SK-N-MC (cell line): ENCODE data around the gene TIMM23.

ENCODE experiments used
- EZH2 ChIP-seq: fragments of 200-600 bp; sonication (generic); IDR thresholded peaks from one replicate; pipeline ENCODE4 v1.6.1; 2017; ENCODE audit warnings: antibody characterized with exemption
- FOXP2 ChIP-seq: optimal IDR thresholded peaks from 2 replicates; pipeline ENCODE3; 2011; ENCODE audit warnings: mild to moderate bottlenecking, moderate library complexity; ENCODE audit not compliant: insufficient read depth; ENCODE audit errors: extremely low read length, control extremely low read depth
- POLR2AphosphoS5 ChIP-seq: IDR thresholded peaks from 2 replicates; pipeline ENCODE4 v1.6.1; 2012; ENCODE audit warnings: mild to moderate bottlenecking, low read depth, low read length, borderline replicate concordance

DNA sequence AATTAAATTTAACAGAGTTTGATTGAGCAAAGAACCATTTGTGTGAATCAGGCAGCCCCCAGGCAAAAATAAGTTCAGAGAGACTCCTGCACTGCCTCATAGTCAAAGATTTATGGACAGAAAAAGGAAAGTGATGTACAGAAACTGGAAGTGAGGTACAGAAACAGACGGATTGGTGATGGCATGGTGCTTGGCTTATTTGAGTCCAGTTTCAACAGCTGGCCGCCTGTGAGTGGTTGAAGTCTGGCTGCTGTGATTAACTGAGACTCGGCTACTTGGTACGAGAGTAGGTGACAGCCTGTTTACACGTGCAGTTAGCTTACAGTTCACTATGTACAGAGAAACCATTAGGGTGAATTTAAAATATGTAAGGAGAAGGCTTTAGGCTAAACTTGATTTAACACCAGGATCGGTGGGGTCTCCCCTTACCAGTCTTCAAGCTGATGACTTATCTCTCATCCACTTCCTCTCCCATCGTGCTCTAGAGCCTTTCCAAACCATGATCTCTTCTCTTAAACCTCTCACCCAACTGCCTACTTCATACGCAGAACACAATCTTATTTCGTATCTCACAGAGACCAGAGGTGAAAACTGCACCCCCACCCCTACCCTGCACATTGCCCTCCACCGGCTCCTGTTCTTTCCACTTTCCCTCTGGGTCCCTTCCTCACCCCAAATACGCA is 78.8 kb downstream of the TIMM23 start:
- TF ChIP-seq POLR2AphosphoS5 (no peak), EZH2 (no peak), FOXP2 (no peak)
